Keratinocyte (primary cell): Measurements from ENCODE around the gene ANO3. TPM values are rescaled to one million over a fixed set of nuclear protein-coding genes. Genes with fewer than 3 reads are reported as not detected.
"Not testable (repeated sequence)": the region's sequence is repeated elsewhere in the genome, so short reads cannot be mapped to it uniquely, and the experiment has no call there.

Experiments
- DNase-seq: peaks from one replicate; pipeline ENCODE4 v3.0.0-alpha.2; 2011; ENCODE audit warnings: low read depth, missing footprints, low spot score
- FAIRE-seq: peaks from 2 replicates; lab custom pipeline; 2011; peaks lifted over from hg19 to GRCh38; lab: Jason Lieb, UNC
- H2AFZ ChIP-seq: 2 replicates; pipeline ENCODE4 v1.6.0; 2012; ENCODE audit warnings: low read length, control low read depth, inconsistent platforms; ENCODE audit not compliant: control insufficient read depth
- H3K27ac ChIP-seq: 2 replicates; pipeline ENCODE4 v1.5.1; 2011; ENCODE audit warnings: low read length; ENCODE audit not compliant: control insufficient read depth, insufficient read depth
- H3K27me3 ChIP-seq: 3 replicates; pipeline ENCODE4 v1.6.0; 2011; ENCODE audit warnings: low read length; ENCODE audit not compliant: control insufficient read depth, insufficient read depth; ENCODE audit errors: extremely low read depth
- H3K36me3 ChIP-seq, 2 experiments: 2 replicates in 1 of 2; 3 replicates in 1 of 2; pipeline ENCODE4 v1.5.1; 2011; ENCODE audit warnings: low read length in 2 of 2, mild to moderate bottlenecking in 1 of 2; ENCODE audit not compliant: control insufficient read depth in 2 of 2, insufficient read depth in 2 of 2; ENCODE audit errors: extremely low read depth in 1 of 2
- H3K4me1 ChIP-seq: 3 replicates; pipeline ENCODE4 v1.5.1; 2011; ENCODE audit warnings: low read length; ENCODE audit not compliant: control insufficient read depth, insufficient read depth; ENCODE audit errors: extremely low read depth
- H3K4me2 ChIP-seq: 3 replicates; pipeline ENCODE4 v1.6.0; 2011; ENCODE audit warnings: low read depth, low read length; ENCODE audit not compliant: control insufficient read depth, insufficient read depth; ENCODE audit errors: extremely low read depth
- H3K4me3 ChIP-seq, 3 experiments: fragments of 200-600 bp in 1 of 3; sonication (generic) in 1 of 3; 2 replicates in 2 of 3; 3 replicates in 1 of 3; pipeline ENCODE4 v1.5.1; 2011 to 2016; ENCODE audit warnings: low read length in 3 of 3, mild to moderate bottlenecking in 3 of 3, control low read depth in 2 of 3, inconsistent platforms in 1 of 3, low read depth in 1 of 3, mixed read lengths in 1 of 3, mixed run types in 1 of 3, moderate library complexity in 1 of 3; ENCODE audit not compliant: control insufficient read depth in 2 of 3, insufficient read depth in 2 of 3; ENCODE audit errors: extremely low read depth in 1 of 3
- H3K79me2 ChIP-seq: 2 replicates; pipeline ENCODE4 v1.6.0; 2012; ENCODE audit warnings: low read length; ENCODE audit not compliant: control insufficient read depth, insufficient read depth
- H3K9ac ChIP-seq: 3 replicates; pipeline ENCODE4 v1.6.0; 2011; ENCODE audit warnings: low read length; ENCODE audit not compliant: control insufficient read depth, insufficient read depth; ENCODE audit errors: extremely low read depth
- H3K9me1 ChIP-seq: 3 replicates; pipeline ENCODE4 v1.6.0; 2011; ENCODE audit warnings: low read length; ENCODE audit not compliant: control insufficient read depth, insufficient read depth; ENCODE audit errors: extremely low read depth
- H3K9me3 ChIP-seq: 2 replicates; pipeline ENCODE4 v1.5.1; 2012; ENCODE audit warnings: low read depth, low read length; ENCODE audit not compliant: control insufficient read depth
- H4K20me1 ChIP-seq: 3 replicates; pipeline ENCODE4 v1.6.0; 2011; ENCODE audit warnings: low read length; ENCODE audit not compliant: control insufficient read depth, insufficient read depth; ENCODE audit errors: extremely low read depth
- CTCF ChIP-seq, 3 experiments: IDR thresholded peaks in 1 of 3; conservative IDR thresholded peaks in 1 of 3; optimal IDR thresholded peaks in 1 of 3; 2 replicates in 2 of 3; 3 replicates in 1 of 3; pipeline versions ENCODE3 to v1.5.1; 2011; ENCODE audit warnings: low read length in 3 of 3, mild to moderate bottlenecking in 3 of 3, moderate library complexity in 2 of 3, control low read depth in 1 of 3, inconsistent platforms in 1 of 3; ENCODE audit not compliant: insufficient read depth in 2 of 3; ENCODE audit errors: extremely low read depth in 1 of 3
- EZH2 ChIP-seq: IDR thresholded peaks from one replicate; pipeline ENCODE4 v1.6.1; 2012; ENCODE audit warnings: inconsistent platforms, mild to moderate bottlenecking, low read length, moderate library complexity
- dilution Hi-C: fragments of 300-500 bp; cut with MboI; formaldehyde crosslinking; loops from one replicate; pipeline ENCODE4 v1.7.0; 2020; ENCODE audit warnings: low sequenced_read_pairs; ENCODE audit not compliant: extremely low pct_ligation_motif_present
- polyA plus RNA-seq, 5 experiments: library from polyadenylated mRNA; depleted of rRNA in 3 of 5; stranded (reverse) in 3 of 5; stranded (forward) in 1 of 5; unstranded in 1 of 5; fragments of >200 nt; gene quantifications; 1 replicate in 1 of 5; 2 replicates in 3 of 5; 3 replicates in 1 of 5; pipeline versions ENCODE4 v1.2.1 to v1.2.3, GENCODE V29; 2011 to 2012; ENCODE audit warnings: missing spikeins in 2 of 5, low read depth in 1 of 5, low replicate concordance in 1 of 5

ANO3 gene
- polyA plus RNA-seq, 1 donor (not counting 4 experiments of a cell fraction or from before 2014, with no cell fraction given), result 0.01 TPM

- H2AFZ ChIP-seq, result no peak overlapping the region
- no peak overlapping the region for H3K27ac ChIP-seq
- H3K36me3 ChIP-seq, result no peaks in the 10 kb centered on the region
- H3K4me3 ChIP-seq, result no peak overlapping the region
- TF ChIP-seq EZH2, result no peak
- no peak for TF ChIP-seq CTCF (optimal IDR thresholded peaks at IDR 0.05 in 1 of 3, IDR thresholded peaks at IDR 0.05 in 1 of 3, conservative IDR thresholded peaks at IDR 0.05 in 1 of 3; ENCODE audit: extremely low read depth in 1 of 3, insufficient read depth in 2 of 3, low read length in 3 of 3)
- H3K4me1 ChIP-seq, result no peaks in the 10 kb centered on the region
- no peaks in the 10 kb centered on the region for H3K9me1 ChIP-seq
- H3K9ac ChIP-seq, result no peak overlapping the region
- DNase-seq (no peak), FAIRE-seq (no peak)
- no peaks in the 10 kb centered on the region for H3K9me3 ChIP-seq
- dilution Hi-C loops, result no loop called here
- H4K20me1 ChIP-seq, result no peaks in the 10 kb centered on the region
- no peak overlapping the region for H3K4me2 ChIP-seq
- no peaks in the 10 kb centered on the region for H3K27me3 ChIP-seq
- H3K79me2 ChIP-seq, result no peaks in the 10 kb centered on the region
These were observed 300.8 kb downstream of the ANO3 start for GRCh38 chr11:26632691-26633159.

DNA sequence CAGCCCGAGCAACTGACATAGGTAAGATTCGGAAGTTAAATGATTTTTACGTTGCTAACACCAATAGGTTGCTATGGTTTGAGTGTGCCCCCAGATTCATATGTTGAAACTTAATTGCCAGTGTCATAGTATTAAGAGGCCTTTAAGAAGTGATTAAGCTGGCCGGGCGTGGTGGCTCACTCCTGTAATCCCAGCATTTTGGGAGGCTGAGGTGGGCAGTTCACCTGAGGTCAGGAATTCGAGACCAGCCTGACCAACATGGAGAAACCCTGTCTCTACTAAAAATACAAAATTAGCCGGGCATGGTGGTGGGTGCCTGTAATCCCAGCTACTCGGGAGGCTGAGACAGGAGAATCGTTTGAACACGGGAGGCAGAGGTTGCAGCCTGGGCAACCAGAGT is 311.4 kb downstream of the ANO3 start:
- H3K9ac ChIP-seq, H3K27ac ChIP-seq, H3K27me3 ChIP-seq, H3K4me3 ChIP-seq, H3K36me3 ChIP-seq, H2AFZ ChIP-seq, H3K4me2 ChIP-seq, H3K4me1 ChIP-seq, FAIRE-seq, dilution Hi-C loops, H3K9me3 ChIP-seq, H3K79me2 ChIP-seq, H3K9me1 ChIP-seq, H4K20me1 ChIP-seq, DNase-seq: not testable (repeated sequence)

DNA sequence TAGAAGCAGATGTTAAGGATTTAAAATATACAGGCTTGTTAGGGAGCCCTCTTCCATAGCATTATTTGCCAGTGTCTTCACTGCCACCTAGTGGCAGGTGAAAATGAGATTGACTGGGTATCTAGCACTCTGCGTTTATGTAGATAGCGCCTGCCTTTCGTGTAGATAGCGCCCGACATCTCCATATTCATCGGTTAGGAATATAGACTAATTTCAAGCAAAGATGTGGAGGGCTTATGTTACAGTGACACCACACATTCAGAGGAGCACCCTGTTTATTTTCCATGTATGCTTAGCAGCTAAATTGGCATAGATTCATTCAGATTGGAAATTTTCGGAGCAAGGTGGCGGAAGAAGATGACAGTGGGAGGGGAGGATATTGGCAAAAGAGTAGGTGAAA is 318.0 kb downstream of the ANO3 start:
- Histone ChIP-seq H3K36me3 (no peaks in the 10 kb centered on the region), H3K4me3 (no peak overlapping the region), H3K9ac (no peak overlapping the region), H2AFZ (peak overlapping the region; percentile 62), H3K4me2 (peak overlapping the region; percentile 22), H3K79me2 (no peaks in the 10 kb centered on the region), H3K9me1 (no peaks in the 10 kb centered on the region), H3K27ac (no peak overlapping the region), H4K20me1 (no peaks in the 10 kb centered on the region), H3K9me3 (no peaks in the 10 kb centered on the region), H3K4me1 (no peaks in the 10 kb centered on the region), H3K27me3 (no peaks in the 10 kb centered on the region)
- TF ChIP-seq EZH2 (no peak), CTCF (optimal IDR thresholded peaks at IDR 0.05 in 1 of 3, IDR thresholded peaks at IDR 0.05 in 1 of 3, conservative IDR thresholded peaks at IDR 0.05 in 1 of 3; ENCODE audit: extremely low read depth in 1 of 3, insufficient read depth in 2 of 3, low read length in 3 of 3) (peak; percentile 59 to 72 (median 69))
- dilution Hi-C loops, result no loop called here
- DNase-seq, result no peak
- FAIRE-seq, result peak; percentile 5
